Activated CD4-positive, alpha-beta memory T cell treated with anti-CD3 and anti-CD28 coated beads, Interleukin-2, amount 10 ng/mL, durations not matched to agents 7 days and 5 days (primary cell): ENCODE data around the gene CPHXL. TPM values are rescaled to one million over a fixed set of nuclear protein-coding genes. Genes with fewer than 3 reads are reported as not detected.

Source experiments
- CTCF ChIA-PET: fragments of 350-600 bp; sonication (Branson Sonifier 250); formaldehyde crosslinking; loops from one replicate; lab custom pipeline; 2021; ENCODE audit warnings: antibody characterized with exemption, inconsistent platforms; lab: Charles Lee
- POLR2A ChIA-PET: fragments of 350-600 bp; sonication (Branson Sonifier 250); formaldehyde crosslinking; loops from one replicate; lab custom pipeline; 2021; ENCODE audit warnings: antibody characterized with exemption; lab: Charles Lee
- DNase-seq: peaks from one replicate; pipeline ENCODE4 v3.0.0-alpha.2; 2020
- H3K27ac Mint-ChIP-seq: one replicate; pipeline ENCODE4 v1.8.0; 2021; ENCODE audit warnings: mild to moderate bottlenecking, mixed read lengths
- H3K27me3 Mint-ChIP-seq: one replicate; pipeline ENCODE4 v1.8.0; 2021; ENCODE audit warnings: mixed read lengths
- H3K36me3 Mint-ChIP-seq: one replicate; pipeline ENCODE4 v1.8.0; 2021; ENCODE audit warnings: low read depth, mixed read lengths
- H3K4me1 Mint-ChIP-seq: one replicate; pipeline ENCODE4 v1.8.0; 2021; ENCODE audit warnings: mixed read lengths
- H3K4me3 Mint-ChIP-seq: one replicate; pipeline ENCODE4 v1.8.0; 2021; ENCODE audit warnings: mild to moderate bottlenecking, mixed read lengths
- H3K9me3 Mint-ChIP-seq: one replicate; pipeline ENCODE4 v1.8.0; 2021; ENCODE audit warnings: mixed read lengths
- total RNA-seq, 2 experiments: library from RNA; stranded (reverse); gene quantifications; one replicate each; pipeline ENCODE4 v1.2.3, GENCODE V29; 2021

The CPHXL gene
- total RNA-seq = not detected

DNA sequence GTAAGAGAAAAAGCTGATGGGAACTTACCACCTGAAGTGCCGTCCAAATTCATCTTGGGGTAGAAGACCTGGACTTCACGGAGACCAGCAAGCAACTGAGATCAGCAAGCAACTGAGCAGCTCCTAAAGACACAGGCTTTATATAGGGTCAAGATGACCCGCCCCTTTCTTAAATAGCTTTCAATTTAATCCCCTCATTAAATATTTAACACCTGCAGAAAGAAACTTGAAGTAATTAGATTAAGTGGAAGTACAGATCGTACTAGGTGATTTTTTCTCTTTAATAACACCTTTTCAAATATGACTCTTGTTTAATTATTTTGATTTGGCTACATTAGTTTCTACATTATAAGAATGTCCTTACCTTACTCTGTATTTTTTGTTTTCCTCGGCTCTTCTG, at the start of gene CPHXL:
TSS of gene CPHXL (minus strand) at position 101 of the 400 bp plus-strand sequence. CDS start at position 53, 48 bp downstream.
- Mint-ChIP-seq H3K27ac (no peak within 1 kb of the TSS), H3K4me1 (no peaks in the 10 kb centered on the region), H3K27me3 (peaks cover 2% of the 10 kb centered on the region), H3K36me3 (no peaks in the 10 kb centered on the region), H3K9me3 (no peaks in the 10 kb centered on the region), H3K4me3 (no peak within 1 kb of the TSS)
- no peak for DNase-seq
- CTCF ChIA-PET = no interaction called here
- POLR2A ChIA-PET = no interaction called here

DNA sequence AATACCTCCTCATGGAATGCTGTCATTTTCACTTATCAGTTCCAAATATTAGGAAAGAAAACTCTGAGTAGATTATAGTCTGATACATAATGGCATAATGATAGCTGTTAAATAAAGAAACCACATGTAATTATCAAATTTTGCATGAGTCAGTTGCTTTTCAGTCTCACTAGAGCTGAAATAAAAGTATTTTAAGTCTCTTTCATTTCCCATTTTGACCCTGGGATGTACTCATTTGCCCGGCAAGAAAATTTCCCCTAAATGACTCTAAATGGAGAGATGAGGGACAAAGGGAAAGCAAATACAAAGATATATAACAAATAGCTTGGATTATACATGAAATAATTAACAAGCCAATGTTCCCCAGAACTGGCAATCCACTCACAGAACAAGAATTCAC, 47.9 kb upstream of the CPHXL start:
- POLR2A ChIA-PET = no interaction called here
- peaks cover 45% of the 10 kb centered on the region for H3K27me3 Mint-ChIP-seq
- H3K36me3 Mint-ChIP-seq = no peaks in the 10 kb centered on the region
- CTCF ChIA-PET = no interaction called here
- no peak overlapping the region for H3K4me3 Mint-ChIP-seq
- no peaks in the 10 kb centered on the region for H3K9me3 Mint-ChIP-seq
- DNase-seq = no peak
- H3K27ac Mint-ChIP-seq = no peak overlapping the region
- no peaks in the 10 kb centered on the region for H3K4me1 Mint-ChIP-seq

DNA sequence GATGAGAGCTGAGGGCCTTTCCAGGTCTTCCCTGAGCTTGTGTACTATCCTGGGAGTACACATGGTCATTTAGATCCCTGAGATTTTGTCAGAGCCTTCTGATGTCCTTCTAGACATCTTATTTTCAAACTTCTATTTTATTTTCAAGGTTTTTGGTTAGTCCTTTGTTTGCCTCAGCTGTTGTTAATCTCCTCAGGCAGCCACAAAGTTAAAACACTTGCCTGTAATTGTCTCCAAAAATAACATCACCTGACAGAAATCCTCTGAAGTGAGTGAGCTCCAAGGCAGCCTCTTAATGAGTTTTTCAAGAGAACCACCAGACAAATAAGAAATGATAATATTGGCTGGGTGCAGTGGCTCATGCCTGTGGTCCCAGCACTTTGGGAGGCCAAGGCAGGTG, 43.8 kb upstream of the CPHXL start:
- Mint-ChIP-seq H3K27me3 (peaks cover 27% of the 10 kb centered on the region), H3K9me3 (no peaks in the 10 kb centered on the region), H3K4me3 (no peak overlapping the region), H3K4me1 (no peaks in the 10 kb centered on the region), H3K36me3 (no peaks in the 10 kb centered on the region), H3K27ac (no peak overlapping the region)
- DNase-seq = no peak
- POLR2A ChIA-PET = no interaction called here
- CTCF ChIA-PET = no interaction called here

DNA sequence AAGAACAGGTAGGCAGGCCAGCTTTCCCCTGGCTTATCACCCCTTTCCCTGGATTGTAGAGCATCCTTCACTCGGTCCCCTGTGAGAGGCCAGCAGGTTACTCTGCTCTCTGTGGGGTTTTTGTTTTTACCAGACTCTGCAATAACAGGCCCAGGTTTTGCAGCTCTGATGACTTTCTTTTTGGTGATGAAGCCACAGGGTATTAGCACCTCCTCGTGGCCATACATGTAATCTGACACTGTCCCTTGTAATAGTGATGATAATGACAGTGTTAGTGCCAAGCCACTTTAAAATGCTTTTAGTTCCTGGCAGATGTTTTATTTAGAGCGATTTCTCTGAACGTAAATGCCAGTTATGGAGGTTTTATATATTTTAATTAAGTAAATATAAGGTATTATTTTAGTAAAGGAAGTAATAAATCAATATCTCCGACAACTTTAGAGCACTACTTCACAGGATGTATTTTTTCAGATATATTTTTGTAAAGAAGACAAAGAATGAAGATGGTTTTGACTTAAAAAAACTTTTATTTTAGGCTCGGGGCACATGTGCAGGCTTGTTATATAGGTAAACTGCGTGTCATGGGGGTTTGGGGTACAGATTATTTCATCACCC, 38.0 kb upstream of the CPHXL start:
- Mint-ChIP-seq H3K36me3 (no peaks in the 10 kb centered on the region), H3K9me3 (no peaks in the 10 kb centered on the region), H3K27me3 (peaks cover 2% of the 10 kb centered on the region), H3K27ac (no peak overlapping the region), H3K4me3 (no peak overlapping the region), H3K4me1 (peaks cover 9% of the 10 kb centered on the region)
- CTCF ChIA-PET = interaction anchor here (0.6 to 2.3 kb wide), 13 partner anchors 105 to 565 kb away, joined by 3 to 24 read pairs (median 3); partner anchors contain the start of genes KARS1, TERF2IP and TMEM231
- POLR2A ChIA-PET = interaction anchor here (0.9 to 1.6 kb wide), 4 partner anchors 31 to 142 kb away, joined by 3 to 7 read pairs (median 3); partner anchors contain the start of genes ADAT1, KARS1 and TERF2IP
- peak; percentile 66 for DNase-seq

DNA sequence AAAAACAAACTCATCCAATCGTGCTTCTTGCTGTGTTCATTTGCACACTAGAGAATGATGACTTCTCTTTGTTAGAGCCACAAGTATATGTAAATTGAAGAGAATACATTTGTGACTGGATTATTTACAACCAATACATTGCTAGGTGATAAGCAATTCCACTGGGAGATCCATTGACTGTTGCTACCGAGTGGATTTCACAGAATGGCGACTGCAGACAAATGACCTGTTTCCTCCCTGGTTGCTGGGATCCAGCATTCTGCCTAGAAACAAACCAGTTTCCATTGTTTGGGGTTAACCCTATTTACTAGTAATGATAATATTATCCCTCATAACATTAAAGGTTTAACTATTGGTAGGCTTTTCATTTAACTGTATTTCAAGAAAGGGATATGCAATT, 36.9 kb upstream of the CPHXL start:
- Mint-ChIP-seq H3K27ac (no peak overlapping the region), H3K4me3 (no peak overlapping the region), H3K9me3 (no peaks in the 10 kb centered on the region), H3K4me1 (peaks cover 10% of the 10 kb centered on the region), H3K36me3 (no peaks in the 10 kb centered on the region), H3K27me3 (peaks cover 2% of the 10 kb centered on the region)
- no peak for DNase-seq
- POLR2A ChIA-PET = interaction anchor here (0.9 to 1.6 kb wide), 3 partner anchors 30 to 140 kb away, joined by 3 to 7 read pairs (median 3); partner anchors contain the start of genes ADAT1, KARS1 and TERF2IP
- CTCF ChIA-PET = interaction anchor here (0.8 to 2.3 kb wide), 9 partner anchors 107 to 564 kb away, joined by 3 to 24 read pairs (median 4); partner anchors contain the start of genes KARS1, TERF2IP and TMEM231

DNA sequence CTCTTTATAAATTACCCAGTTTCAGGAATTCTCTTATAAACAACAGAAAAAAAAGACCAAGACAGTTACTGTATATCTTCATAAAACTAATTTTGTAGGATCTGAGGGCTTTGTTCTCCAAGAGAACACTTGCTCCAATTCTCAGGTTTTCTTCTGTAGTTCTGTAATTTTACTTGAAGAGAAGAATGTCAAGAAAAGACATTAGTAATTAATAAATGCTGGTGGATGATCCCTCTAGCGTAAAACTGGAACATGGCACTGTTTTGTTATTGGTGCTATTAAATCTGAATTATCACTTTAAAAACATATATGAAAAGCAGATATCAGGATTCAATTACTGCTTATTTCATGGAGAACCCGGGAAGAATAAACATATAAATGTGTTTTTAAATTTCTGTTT, 36.5 kb upstream of the CPHXL start:
- no peak for DNase-seq
- POLR2A ChIA-PET = no interaction called here
- Mint-ChIP-seq H3K27ac (no peak overlapping the region), H3K36me3 (no peaks in the 10 kb centered on the region), H3K27me3 (peaks cover 2% of the 10 kb centered on the region), H3K4me1 (peaks cover 11% of the 10 kb centered on the region), H3K4me3 (no peak overlapping the region), H3K9me3 (no peaks in the 10 kb centered on the region)
- CTCF ChIA-PET = interaction anchor here (1.5 to 2.3 kb wide), 2 partner anchors 297 to 564 kb away, joined by 4 to 24 read pairs; no protein-coding TSS in a partner anchor

DNA sequence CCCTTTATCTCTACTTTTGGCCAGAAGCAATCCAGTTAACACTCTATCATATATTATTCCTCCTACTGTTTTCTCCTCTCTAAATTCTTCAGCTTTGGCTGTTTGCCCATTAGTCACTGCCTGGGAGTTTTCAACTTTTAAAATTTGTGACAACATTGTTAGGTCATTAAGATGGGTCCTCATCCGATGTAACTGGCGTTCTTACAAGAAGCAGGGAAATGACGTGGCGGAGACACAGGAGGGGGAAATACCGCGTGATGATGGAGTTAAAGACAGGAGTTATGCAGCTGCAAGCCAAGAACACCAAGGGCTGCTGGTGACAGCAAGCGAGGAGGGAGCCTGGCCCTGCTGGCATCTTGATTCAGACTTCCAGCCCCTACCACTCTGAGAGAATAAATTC, 34.8 kb upstream of the CPHXL start:
- ChIA-PET POLR2A (no interaction called here), CTCF (no interaction called here)
- Mint-ChIP-seq H3K27ac (peak overlapping the region; percentile 53), H3K9me3 (no peaks in the 10 kb centered on the region), H3K4me3 (no peak overlapping the region), H3K36me3 (no peaks in the 10 kb centered on the region), H3K4me1 (peaks cover 11% of the 10 kb centered on the region), H3K27me3 (no peaks in the 10 kb centered on the region)
- no peak for DNase-seq

DNA sequence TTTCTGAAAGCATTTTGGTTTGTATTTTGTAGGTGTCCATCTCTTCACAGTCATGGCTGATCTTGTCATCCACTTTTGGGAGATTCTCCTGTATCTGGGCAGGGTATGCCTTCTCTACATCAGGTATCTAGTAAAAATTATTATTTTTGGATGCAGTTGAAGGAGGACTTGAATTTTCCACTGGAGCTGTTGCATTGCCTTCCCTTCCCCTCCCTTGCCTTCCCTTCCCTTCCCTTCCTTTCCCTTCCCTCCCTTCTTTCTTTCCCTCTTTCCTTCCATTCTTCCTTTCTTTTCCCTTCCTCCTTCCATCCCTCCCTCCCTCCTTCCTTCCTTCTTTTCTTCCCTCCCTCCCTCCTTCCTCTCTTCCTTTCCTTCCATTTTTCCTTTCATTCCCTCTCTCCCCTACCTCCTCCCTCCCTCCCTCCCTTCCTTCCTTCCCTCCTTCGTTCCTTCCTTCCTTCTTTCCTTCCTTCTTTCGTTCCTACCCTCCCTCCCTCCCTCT, 33.8 kb upstream of the CPHXL start:
- CTCF ChIA-PET = no interaction called here
- Mint-ChIP-seq H3K36me3 (no peaks in the 10 kb centered on the region), H3K27ac (no peak overlapping the region), H3K9me3 (no peaks in the 10 kb centered on the region), H3K4me1 (peaks cover 11% of the 10 kb centered on the region), H3K27me3 (no peaks in the 10 kb centered on the region), H3K4me3 (no peak overlapping the region)
- POLR2A ChIA-PET = no interaction called here
- no peak for DNase-seq

DNA sequence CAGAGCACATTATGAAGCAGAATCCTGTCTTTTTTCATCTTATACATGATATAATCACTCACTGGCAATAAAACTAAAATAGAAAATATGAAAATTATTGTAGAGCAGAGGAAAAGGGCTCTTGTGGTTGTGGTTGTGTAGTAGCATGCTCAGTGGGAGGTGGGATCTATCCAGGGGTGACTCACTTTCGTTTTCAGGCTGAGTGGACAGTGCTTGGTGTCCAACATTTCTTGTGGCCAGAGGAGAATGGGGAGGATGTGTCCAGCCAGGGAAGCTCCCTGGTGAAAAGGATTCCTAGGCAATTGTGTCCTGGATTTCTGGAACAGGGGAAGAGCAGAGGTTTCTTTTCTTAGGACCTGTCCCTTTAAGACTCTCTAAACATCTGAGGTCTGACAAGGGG, 31.9 kb upstream of the CPHXL start:
- ChIA-PET POLR2A (no interaction called here), CTCF (no interaction called here)
- Mint-ChIP-seq H3K36me3 (no peaks in the 10 kb centered on the region), H3K27ac (no peak overlapping the region), H3K4me3 (no peak overlapping the region), H3K27me3 (no peaks in the 10 kb centered on the region), H3K4me1 (peaks cover 10% of the 10 kb centered on the region), H3K9me3 (no peaks in the 10 kb centered on the region)
- no peak for DNase-seq

DNA sequence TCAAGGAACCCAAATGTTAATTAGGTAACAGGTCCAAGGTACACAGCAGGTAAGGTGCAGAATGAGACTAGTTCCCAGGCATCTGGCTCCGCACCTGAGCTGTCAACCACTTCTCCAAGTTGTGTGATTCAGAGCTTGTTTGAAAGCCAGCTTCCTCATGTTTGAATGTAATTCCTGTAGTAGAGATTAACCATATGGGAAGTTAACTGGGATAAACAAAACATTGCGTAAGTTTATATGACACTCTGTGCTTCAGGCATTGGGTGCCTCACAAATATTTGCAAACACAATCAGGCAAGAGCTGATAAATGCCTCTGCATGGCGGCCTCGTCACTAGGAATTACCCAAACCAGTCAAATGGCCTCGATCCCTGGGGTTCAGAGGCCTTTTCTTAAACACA, 27.9 kb upstream of the CPHXL start:
- H3K9me3 Mint-ChIP-seq = no peaks in the 10 kb centered on the region
- no peaks in the 10 kb centered on the region for H3K36me3 Mint-ChIP-seq
- DNase-seq = no peak
- no peak overlapping the region for H3K4me3 Mint-ChIP-seq
- no peak overlapping the region for H3K27ac Mint-ChIP-seq
- H3K4me1 Mint-ChIP-seq = peaks cover 2% of the 10 kb centered on the region
- ChIA-PET CTCF (no interaction called here), POLR2A (no interaction called here)
- peaks cover 2% of the 10 kb centered on the region for H3K27me3 Mint-ChIP-seq

DNA sequence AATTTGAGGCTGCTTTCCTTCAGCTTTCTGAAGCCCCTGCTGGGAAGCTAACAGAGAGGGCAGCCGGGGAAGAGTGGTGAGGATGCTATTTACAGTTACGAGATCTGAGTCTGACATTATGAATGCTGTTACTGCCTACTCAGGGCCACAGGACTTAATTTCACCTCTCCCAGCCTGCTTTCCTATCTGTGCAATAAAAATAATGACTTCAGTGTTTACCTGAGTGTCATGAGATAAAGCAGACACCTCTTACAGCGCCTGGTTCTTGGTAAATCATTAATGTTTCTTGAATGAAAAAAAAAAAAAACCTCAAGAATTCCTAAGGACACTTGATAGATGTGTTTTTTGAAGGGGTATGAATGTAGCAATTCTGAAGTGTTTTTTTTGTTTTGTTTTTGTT, 24.2 kb upstream of the CPHXL start:
- no peaks in the 10 kb centered on the region for H3K9me3 Mint-ChIP-seq
- H3K4me3 Mint-ChIP-seq = no peak overlapping the region
- POLR2A ChIA-PET = no interaction called here
- H3K4me1 Mint-ChIP-seq = no peaks in the 10 kb centered on the region
- H3K27me3 Mint-ChIP-seq = peaks cover 10% of the 10 kb centered on the region
- CTCF ChIA-PET = no interaction called here
- no peak overlapping the region for H3K27ac Mint-ChIP-seq
- no peak for DNase-seq
- H3K36me3 Mint-ChIP-seq = no peaks in the 10 kb centered on the region

DNA sequence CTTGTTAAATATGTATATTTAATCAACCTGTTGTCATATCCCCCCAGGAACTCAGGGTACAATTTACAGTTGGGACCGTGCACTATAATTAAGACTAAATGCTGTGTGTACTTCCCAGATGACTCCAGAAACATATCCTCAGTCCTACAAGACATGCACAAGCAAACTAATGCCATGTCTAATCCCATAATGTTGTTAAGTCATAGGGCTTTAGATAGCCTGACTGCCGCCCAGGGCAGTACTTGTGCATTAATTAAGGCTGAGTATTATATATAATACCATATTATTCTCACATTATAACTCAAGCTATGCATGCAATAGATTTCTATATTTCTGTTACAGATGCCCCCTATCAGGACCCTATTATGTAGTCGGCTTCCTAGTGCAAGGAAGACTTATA, 20.1 kb upstream of the CPHXL start:
- peaks cover 3% of the 10 kb centered on the region for H3K36me3 Mint-ChIP-seq
- peaks cover 13% of the 10 kb centered on the region for H3K27me3 Mint-ChIP-seq
- no peak for DNase-seq
- H3K9me3 Mint-ChIP-seq = peaks cover 12% of the 10 kb centered on the region
- no peaks in the 10 kb centered on the region for H3K4me1 Mint-ChIP-seq
- H3K27ac Mint-ChIP-seq = no peak overlapping the region
- H3K4me3 Mint-ChIP-seq = no peak overlapping the region
- POLR2A ChIA-PET = no interaction called here
- CTCF ChIA-PET = no interaction called here

DNA sequence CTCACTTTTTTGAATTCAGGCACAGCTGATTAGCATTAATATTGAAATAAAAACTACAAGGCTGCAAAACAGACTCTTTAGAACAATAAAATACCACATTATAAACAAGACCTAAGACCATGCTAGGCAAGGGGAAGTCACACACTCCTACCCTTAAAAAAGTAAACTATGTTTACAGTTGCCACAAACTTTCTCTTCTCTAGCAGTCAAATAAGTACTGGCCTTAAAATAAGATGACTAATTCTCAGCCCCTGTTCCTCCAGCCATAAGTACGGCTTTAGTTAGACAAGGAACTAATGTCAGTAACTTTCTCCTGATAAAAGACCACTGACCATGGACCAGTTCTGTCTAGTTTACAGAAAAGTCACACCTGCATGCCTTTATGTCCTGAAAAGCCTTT, 19.5 kb upstream of the CPHXL start:
- CTCF ChIA-PET = no interaction called here
- H3K27ac Mint-ChIP-seq = no peak overlapping the region
- H3K36me3 Mint-ChIP-seq = peaks cover 3% of the 10 kb centered on the region
- POLR2A ChIA-PET = no interaction called here
- H3K4me1 Mint-ChIP-seq = no peaks in the 10 kb centered on the region
- H3K4me3 Mint-ChIP-seq = no peak overlapping the region
- peaks cover 14% of the 10 kb centered on the region for H3K9me3 Mint-ChIP-seq
- DNase-seq = no peak
- H3K27me3 Mint-ChIP-seq = peaks cover 13% of the 10 kb centered on the region

DNA sequence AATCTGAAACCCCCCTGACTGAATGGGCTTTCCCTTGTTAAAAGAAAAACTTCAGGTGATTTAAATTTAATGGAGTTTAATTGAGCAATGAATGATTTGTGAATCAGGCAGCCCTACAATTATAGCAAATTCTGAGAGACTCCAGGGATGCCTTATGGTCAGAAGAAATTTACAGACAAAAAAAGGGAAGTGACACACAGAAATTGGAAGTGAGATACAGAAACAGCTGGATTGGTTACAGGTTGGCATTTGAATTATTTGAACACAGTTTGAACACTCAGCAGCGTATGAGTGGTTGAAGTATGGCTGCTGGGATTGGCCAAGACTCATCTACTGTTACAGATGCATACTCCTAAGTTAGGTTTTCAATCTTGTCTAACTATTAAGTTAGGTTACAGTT, 19.0 kb upstream of the CPHXL start:
- H3K27me3 Mint-ChIP-seq = peaks cover 13% of the 10 kb centered on the region
- H3K4me3 Mint-ChIP-seq = no peak overlapping the region
- ChIA-PET POLR2A (no interaction called here), CTCF (no interaction called here)
- no peaks in the 10 kb centered on the region for H3K4me1 Mint-ChIP-seq
- peaks cover 3% of the 10 kb centered on the region for H3K36me3 Mint-ChIP-seq
- no peak overlapping the region for H3K27ac Mint-ChIP-seq
- peaks cover 14% of the 10 kb centered on the region for H3K9me3 Mint-ChIP-seq
- DNase-seq = no peak
